Measurements from ENCODE around the gene MMAA.

- TF ChIP-seq CTCF (IDR thresholded peaks at IDR 0.05): no peak
- no peak for TF ChIP-seq POLR2AphosphoS5 (IDR thresholded peaks at IDR 0.05)
- no peak for TF ChIP-seq POLR2A (IDR thresholded peaks at IDR 0.05; ENCODE audit: low read depth)
- no peak for TF ChIP-seq EP300 (IDR thresholded peaks at IDR 0.05)
Observed at GRCh38 chr4:145625677-145626622, 6.8 kb downstream of the MMAA start.

All from esophagus muscularis mucosa (tissue), 4 donors.